ENCODE measurements around the gene NFS1.
"Not testable (repeated sequence)": the region's sequence is repeated elsewhere in the genome, so short reads cannot be mapped to it uniquely, and the experiment has no call there.

Gene NFS1

DNA sequence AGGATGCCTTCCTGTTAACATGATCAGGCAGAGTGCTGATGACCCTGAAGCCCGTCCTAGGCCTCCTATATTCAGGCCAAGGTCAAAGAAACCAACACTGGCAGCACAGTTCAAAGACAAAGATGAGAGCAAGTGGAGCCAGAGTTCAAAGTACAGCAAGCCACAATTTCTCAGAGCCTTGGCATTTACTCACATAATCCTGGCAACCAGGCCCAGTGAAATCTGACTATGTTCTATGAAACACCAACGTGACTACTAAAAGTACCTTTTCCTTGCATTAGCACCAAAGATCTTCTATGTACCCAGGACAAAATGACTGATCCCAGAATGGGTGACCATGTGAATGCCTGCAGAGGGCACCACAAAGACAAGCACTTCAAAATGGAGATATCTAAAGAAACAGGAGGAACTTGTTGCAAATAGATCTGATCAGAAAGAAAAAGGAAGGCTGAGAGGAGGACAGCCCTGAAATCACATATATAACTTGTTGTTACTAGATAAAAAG lies 3.9 kb downstream of the NFS1 start:
- TF ChIP-seq, protein P1, sequence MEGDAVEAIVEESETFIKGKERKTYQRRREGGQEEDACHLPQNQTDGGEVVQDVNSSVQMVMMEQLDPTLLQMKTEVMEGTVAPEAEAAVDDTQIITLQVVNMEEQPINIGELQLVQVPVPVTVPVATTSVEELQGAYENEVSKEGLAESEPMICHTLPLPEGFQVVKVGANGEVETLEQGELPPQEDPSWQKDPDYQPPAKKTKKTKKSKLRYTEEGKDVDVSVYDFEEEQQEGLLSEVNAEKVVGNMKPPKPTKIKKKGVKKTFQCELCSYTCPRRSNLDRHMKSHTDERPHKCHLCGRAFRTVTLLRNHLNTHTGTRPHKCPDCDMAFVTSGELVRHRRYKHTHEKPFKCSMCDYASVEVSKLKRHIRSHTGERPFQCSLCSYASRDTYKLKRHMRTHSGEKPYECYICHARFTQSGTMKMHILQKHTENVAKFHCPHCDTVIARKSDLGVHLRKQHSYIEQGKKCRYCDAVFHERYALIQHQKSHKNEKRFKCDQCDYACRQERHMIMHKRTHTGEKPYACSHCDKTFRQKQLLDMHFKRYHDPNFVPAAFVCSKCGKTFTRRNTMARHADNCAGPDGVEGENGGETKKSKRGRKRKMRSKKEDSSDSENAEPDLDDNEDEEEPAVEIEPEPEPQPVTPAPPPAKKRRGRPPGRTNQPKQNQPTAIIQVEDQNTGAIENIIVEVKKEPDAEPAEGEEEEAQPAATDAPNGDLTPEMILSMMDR (IDR thresholded peaks at IDR 0.05; ENCODE audit: borderline replicate concordance, extremely low read depth, low read length, poor library complexity, severe bottlenecking): peak; percentile 10
- no peak for TF ChIP-seq EZH2 (IDR thresholded peaks at IDR 0.05; ENCODE audit: borderline replicate concordance, low read depth, low read length, severe bottlenecking)
- H3K4me3 ChIP-seq (ENCODE audit: low read depth in 1 of 2, low read length in 2 of 2): no peak overlapping the region
- no peaks in the 10 kb centered on the region for H3K9me3 ChIP-seq (ENCODE audit: insufficient read depth, low read length, severe bottlenecking)
- peaks cover 37% of the 10 kb centered on the region for H3K79me2 ChIP-seq (ENCODE audit: insufficient read depth, low read length)
- no peak overlapping the region for H2AFZ ChIP-seq (ENCODE audit: low read depth, low read length)
- DNase-seq (no peak), ATAC-seq (ENCODE audit: insufficient read depth, low read depth) (no peak)
- H3K9ac ChIP-seq (ENCODE audit: low read depth, low read length): no peak overlapping the region
- H3K4me1 ChIP-seq (ENCODE audit: insufficient read depth, low read length): peaks cover 24% of the 10 kb centered on the region
- H3K36me3 ChIP-seq (ENCODE audit: insufficient read depth, low read length): peaks cover 40% of the 10 kb centered on the region
- H3K27me3 ChIP-seq (ENCODE audit: insufficient read depth, low read length, poor library complexity): no peaks in the 10 kb centered on the region
- H3K4me2 ChIP-seq (ENCODE audit: insufficient read depth, low read length): no peak overlapping the region
- 0 out of 2 replicates have a peak, but pooled peaks cover 4% of the 10 kb centered on the region for H4K20me1 ChIP-seq (ENCODE audit: insufficient read depth, low read length)
- H3K27ac ChIP-seq (ENCODE audit: low read length): no peak overlapping the region

DNA sequence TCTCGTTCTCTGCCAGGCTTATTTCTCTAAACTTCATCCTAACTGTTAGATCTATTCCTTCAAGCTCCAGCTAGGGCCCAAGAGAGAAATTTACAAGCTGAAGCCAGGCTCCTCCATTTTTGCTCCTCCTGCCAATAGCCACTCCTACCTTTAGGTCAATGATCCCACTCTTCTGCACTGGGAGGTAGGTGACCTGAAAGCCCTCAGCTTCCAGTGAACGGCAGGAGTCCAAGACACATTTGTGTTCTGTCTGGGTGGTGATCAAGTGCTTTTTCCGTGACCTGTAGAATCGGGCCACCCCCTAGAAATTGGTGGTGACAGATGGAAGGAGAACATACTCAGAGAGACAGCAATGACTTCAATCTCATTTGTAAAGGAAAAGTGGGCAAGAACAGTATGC lies 8.9 kb downstream of the NFS1 start:
- Histone ChIP-seq H3K27me3 (ENCODE audit: insufficient read depth, low read length, poor library complexity) (no peaks in the 10 kb centered on the region), H4K20me1 (ENCODE audit: insufficient read depth, low read length) (no peaks in the 10 kb centered on the region), H3K36me3 (ENCODE audit: insufficient read depth, low read length) (peaks cover 58% of the 10 kb centered on the region), H3K9me3 (ENCODE audit: insufficient read depth, low read length, severe bottlenecking) (no peaks in the 10 kb centered on the region), H2AFZ (ENCODE audit: low read depth, low read length) (no peak overlapping the region), H3K79me2 (ENCODE audit: insufficient read depth, low read length) (0 out of 2 replicates have a peak, but pooled peaks cover 2% of the 10 kb centered on the region), H3K9ac (ENCODE audit: low read depth, low read length) (no peak overlapping the region), H3K4me1 (ENCODE audit: insufficient read depth, low read length) (no peaks in the 10 kb centered on the region), H3K4me3 (ENCODE audit: low read depth in 1 of 2, low read length in 2 of 2) (no peak overlapping the region), H3K4me2 (ENCODE audit: insufficient read depth, low read length) (no peak overlapping the region), H3K27ac (ENCODE audit: low read length) (no peak overlapping the region)
- ATAC-seq (ENCODE audit: insufficient read depth, low read depth) (no peak), DNase-seq (no peak)
- TF ChIP-seq, protein P1 (IDR thresholded peaks at IDR 0.05; ENCODE audit: borderline replicate concordance, extremely low read depth, low read length, poor library complexity, severe bottlenecking): no peak
- TF ChIP-seq EZH2 (IDR thresholded peaks at IDR 0.05; ENCODE audit: borderline replicate concordance, low read depth, low read length, severe bottlenecking): no peak

GRCh38 chr20:35686872-35687271 lies 12.3 kb downstream of the NFS1 start:
- H3K27ac ChIP-seq (ENCODE audit: low read length); H3K9me3 ChIP-seq (ENCODE audit: insufficient read depth, low read length, severe bottlenecking); H3K79me2 ChIP-seq (ENCODE audit: insufficient read depth, low read length); H4K20me1 ChIP-seq (ENCODE audit: insufficient read depth, low read length); DNase-seq; H3K4me1 ChIP-seq (ENCODE audit: insufficient read depth, low read length); H3K4me3 ChIP-seq (ENCODE audit: low read depth in 1 of 2, low read length in 2 of 2); ATAC-seq (ENCODE audit: insufficient read depth, low read depth); H3K27me3 ChIP-seq (ENCODE audit: insufficient read depth, low read length, poor library complexity); H2AFZ ChIP-seq (ENCODE audit: low read depth, low read length); H3K9ac ChIP-seq (ENCODE audit: low read depth, low read length); H3K4me2 ChIP-seq (ENCODE audit: insufficient read depth, low read length): not testable (repeated sequence)
- H3K36me3 ChIP-seq (ENCODE audit: insufficient read depth, low read length): peaks cover 48% of the 10 kb centered on the region
- TF ChIP-seq, protein P1 (IDR thresholded peaks at IDR 0.05; ENCODE audit: borderline replicate concordance, extremely low read depth, low read length, poor library complexity, severe bottlenecking): peak; percentile 26

GRCh38 chr20:35685368-35685767 lies 13.8 kb downstream of the NFS1 start:
- not testable (repeated sequence) for H3K4me1 ChIP-seq (ENCODE audit: insufficient read depth, low read length); H3K27me3 ChIP-seq (ENCODE audit: insufficient read depth, low read length, poor library complexity); ATAC-seq (ENCODE audit: insufficient read depth, low read depth); H3K27ac ChIP-seq (ENCODE audit: low read length); H2AFZ ChIP-seq (ENCODE audit: low read depth, low read length); H3K4me2 ChIP-seq (ENCODE audit: insufficient read depth, low read length); H3K9ac ChIP-seq (ENCODE audit: low read depth, low read length); H3K9me3 ChIP-seq (ENCODE audit: insufficient read depth, low read length, severe bottlenecking); H3K79me2 ChIP-seq (ENCODE audit: insufficient read depth, low read length); H4K20me1 ChIP-seq (ENCODE audit: insufficient read depth, low read length); H3K4me3 ChIP-seq (ENCODE audit: low read depth in 1 of 2, low read length in 2 of 2); DNase-seq
- H3K36me3 ChIP-seq (ENCODE audit: insufficient read depth, low read length): peaks cover 49% of the 10 kb centered on the region

Data from DND-41 (cell line).